Endothelial cell of umbilical vein (primary cell): ENCODE data around the gene SULT2B1.

Experiments
- CTCF ChIP-seq, 2 donors: IDR thresholded peaks; 1 replicate in 1 of 2; 2 replicates in 1 of 2; pipeline ENCODE4 v1.5.1; 2011; ENCODE audit warnings: low read length in 2 of 2, mild to moderate bottlenecking in 2 of 2, moderate library complexity in 2 of 2, control low read depth in 1 of 2, inconsistent platforms in 1 of 2, low read depth in 1 of 2; ENCODE audit not compliant: insufficient read depth in 1 of 2; ENCODE audit errors: extremely low read depth in 1 of 2
- EZH2 ChIP-seq: IDR thresholded peaks from 2 replicates; pipeline ENCODE4 v1.6.1; 2012; ENCODE audit warnings: borderline replicate concordance, low read depth, mild to moderate bottlenecking, moderate library complexity, low read length, inconsistent platforms; ENCODE audit not compliant: severe bottlenecking
- FOS ChIP-seq: IDR thresholded peaks from 2 replicates; pipeline ENCODE4 v1.6.1; 2011; ENCODE audit warnings: mild to moderate bottlenecking, low read length, moderate library complexity, borderline replicate concordance; ENCODE audit not compliant: insufficient read depth
- GATA2 ChIP-seq: IDR thresholded peaks from 2 replicates; pipeline ENCODE4 v1.7.0; 2011; ENCODE audit warnings: low read depth, mild to moderate bottlenecking, moderate library complexity, mixed read lengths, low read length; ENCODE audit not compliant: insufficient read length, insufficient read depth
- JUN ChIP-seq: IDR thresholded peaks from 2 replicates; pipeline ENCODE4 v1.6.1; 2011; ENCODE audit warnings: borderline replicate concordance, low read depth; ENCODE audit not compliant: insufficient read length, insufficient read depth
- MAX ChIP-seq: IDR thresholded peaks from 2 replicates; pipeline ENCODE4 v1.6.1; 2011; ENCODE audit not compliant: insufficient read depth, insufficient read length
- POLR2A ChIP-seq: IDR thresholded peaks from 2 replicates; pipeline ENCODE4 v1.6.1; 2012; ENCODE audit warnings: low read depth, mild to moderate bottlenecking, control low read depth, low read length
- POLR2AphosphoS5 ChIP-seq: IDR thresholded peaks from 2 replicates; pipeline ENCODE4 v1.6.1; 2012; ENCODE audit warnings: low read depth, mild to moderate bottlenecking, control low read depth, low read length, moderate library complexity; ENCODE audit not compliant: insufficient read depth

GRCh38 chr19:48507911-48508439, 44.0 kb upstream of the SULT2B1 start:
- TF ChIP-seq CTCF (IDR thresholded peaks at IDR 0.05; ENCODE audit: extremely low read depth in 1 of 2, insufficient read depth in 1 of 2, low read depth in 1 of 2, low read length in 2 of 2): no peak
- no peak for TF ChIP-seq POLR2A
- TF ChIP-seq EZH2: no peak
- no peak for TF ChIP-seq POLR2AphosphoS5
- no peak for TF ChIP-seq FOS
- no peak for TF ChIP-seq MAX
- TF ChIP-seq GATA2: no peak
- no peak for TF ChIP-seq JUN
